Amygdala (tissue), 56 donors: ENCODE data around the gene CDKN2B-AS1.
"Not testable (repeated sequence)": the region's sequence is repeated elsewhere in the genome, so short reads cannot be mapped to it uniquely, and the experiment has no call there.

Experiments
- DNase-seq, 56 donors: peaks; one replicate each; lab custom pipeline; 2025; lab: John Stamatoyannopoulos, UW

CDKN2B-AS1 gene

GRCh38 chr9:22040760-22041159 is 46.2 kb downstream of the CDKN2B-AS1 start:
- DNase-seq = no peak

- DNase-seq = no peak
Observed at GRCh38 chr9:22041344-22041743, 46.8 kb downstream of the CDKN2B-AS1 start.

DNA sequence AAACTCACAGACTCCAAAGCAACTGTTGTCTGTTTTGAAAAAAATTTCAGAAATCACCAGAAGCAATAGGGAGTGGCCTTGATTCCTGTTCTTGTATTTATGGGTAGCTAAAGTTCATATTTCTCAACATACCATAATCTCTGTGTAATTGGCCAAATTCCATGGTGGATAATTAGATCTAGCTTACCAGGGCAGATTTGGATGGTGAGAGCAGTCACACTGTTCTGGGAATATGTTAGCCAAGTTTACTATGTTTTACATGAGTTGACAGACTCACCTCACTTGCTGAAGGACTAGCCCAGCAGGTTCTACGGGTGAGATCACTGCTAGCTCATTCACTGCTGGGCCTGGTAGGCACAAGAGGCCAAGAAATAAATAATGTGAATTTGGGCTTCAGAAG is 47.2 kb downstream of the CDKN2B-AS1 start:
- DNase-seq = no peak

DNA sequence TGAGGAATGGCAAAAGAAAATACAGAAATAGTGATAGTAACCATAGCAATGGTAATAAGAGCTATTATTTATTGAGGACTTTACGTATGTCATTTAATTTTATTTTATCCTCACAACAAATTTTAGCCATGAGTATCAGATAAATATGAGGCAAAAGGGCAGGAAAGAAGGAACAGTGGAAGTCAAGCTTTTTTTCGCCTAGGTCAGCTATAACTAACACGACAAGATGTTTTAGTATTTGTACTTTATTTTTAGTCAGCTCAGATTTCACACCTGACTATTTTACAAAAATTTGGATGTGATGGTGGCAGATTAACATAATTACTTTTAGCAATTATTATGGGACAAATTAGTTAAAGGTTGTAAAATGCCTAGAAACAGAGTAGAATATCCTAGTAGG is 49.3 kb downstream of the CDKN2B-AS1 start:
- DNase-seq = no peak

GRCh38 chr9:22044583-22044982 is 50.0 kb downstream of the CDKN2B-AS1 start:
- no peak for DNase-seq

DNA sequence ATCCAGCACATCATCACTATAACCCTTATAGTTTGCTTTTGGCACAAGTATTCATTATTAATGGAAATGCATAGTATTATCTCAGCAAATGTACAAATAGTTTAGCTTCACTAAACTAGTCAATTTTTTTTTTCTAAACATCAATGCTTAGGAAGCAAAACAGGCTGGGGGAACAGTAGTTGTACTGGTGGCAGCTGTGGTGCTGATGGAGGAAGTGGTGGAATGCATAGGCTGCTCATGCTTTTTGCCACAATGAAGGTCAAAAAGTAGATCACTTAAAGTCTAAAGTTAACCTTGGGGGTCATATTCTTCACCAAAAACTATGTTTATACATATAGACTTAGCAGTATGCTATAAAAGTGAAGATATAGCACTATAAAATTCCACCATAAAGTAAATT is 50.8 kb downstream of the CDKN2B-AS1 start:
- no peak for DNase-seq

DNA sequence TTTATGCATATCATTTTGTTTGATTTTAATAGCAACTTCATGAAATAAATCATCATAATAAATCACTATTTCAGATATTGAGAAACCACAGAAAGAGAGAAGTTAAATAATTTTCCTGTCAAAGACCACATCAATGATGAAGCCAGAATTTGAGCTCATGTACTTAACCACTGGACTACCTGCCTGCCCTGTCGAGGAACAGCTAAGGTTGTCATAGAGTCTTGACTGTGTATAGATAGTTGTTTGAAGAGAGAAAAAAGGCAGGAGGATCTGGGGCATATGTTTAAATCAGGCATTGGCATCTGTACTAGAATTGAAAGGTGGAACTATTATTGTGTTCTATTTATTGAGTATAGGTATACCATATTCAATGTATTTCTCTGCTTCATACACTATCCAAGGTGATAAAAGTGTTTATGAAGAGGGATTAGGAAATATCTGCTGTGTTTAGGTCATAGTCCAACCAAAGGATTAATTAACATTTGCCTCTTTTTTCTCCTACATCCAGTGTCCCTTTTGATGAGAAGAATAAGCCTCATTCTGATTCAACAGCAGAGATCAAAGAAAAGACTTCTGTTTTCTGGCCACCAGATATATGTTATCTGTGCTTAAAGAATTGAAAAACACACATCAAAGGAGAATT is 51.8 kb downstream of the CDKN2B-AS1 start:
- no peak for DNase-seq

GRCh38 chr9:22047596-22047995 is 53.0 kb downstream of the CDKN2B-AS1 start:
- DNase-seq = no peak

DNA sequence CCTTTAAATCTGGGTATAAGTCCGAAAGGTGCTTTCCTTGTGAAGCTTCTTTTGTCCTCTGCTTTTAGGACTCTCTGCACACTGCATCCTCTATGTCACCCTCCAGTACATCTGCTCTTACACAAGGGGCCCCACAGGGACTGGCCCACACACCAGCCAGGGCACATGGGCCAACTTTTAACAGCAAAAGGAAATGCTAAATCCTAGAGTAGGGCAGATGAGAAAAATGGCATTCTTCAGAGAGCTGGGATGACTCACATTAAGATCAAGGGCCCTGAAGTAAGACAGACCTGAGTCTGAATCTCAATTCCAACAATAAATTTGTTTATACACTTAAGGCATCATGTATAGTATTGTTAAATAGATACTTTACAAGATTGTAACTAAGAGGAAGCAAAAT is 54.8 kb downstream of the CDKN2B-AS1 start:
- DNase-seq = no peak

DNA sequence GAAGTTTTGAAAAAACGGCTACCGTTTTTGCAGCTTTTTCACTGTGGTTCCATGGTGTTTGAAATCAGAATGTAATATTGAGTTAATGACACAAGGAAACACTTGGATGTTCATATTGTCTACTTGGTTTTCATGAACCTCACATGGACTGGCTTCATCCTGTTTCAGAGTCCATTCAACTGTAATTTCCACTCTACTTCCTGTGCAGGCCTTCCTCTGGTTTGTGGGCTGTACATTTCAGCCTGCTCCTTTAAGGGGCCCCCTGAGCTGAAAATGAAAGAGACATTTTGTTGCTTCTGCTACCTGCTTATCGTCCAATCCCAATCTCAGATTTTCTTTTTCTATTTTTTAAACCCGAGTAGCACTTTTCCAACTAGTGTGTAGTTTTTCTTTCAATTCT is 56.3 kb downstream of the CDKN2B-AS1 start:
- DNase-seq = no peak

- DNase-seq = peak in 15 of 56 donors; percentile 1 to 71 (median 23)
Observed at GRCh38 chr9:22052376-22052945, 57.9 kb downstream of the CDKN2B-AS1 start.

- no peak for DNase-seq
Observed at GRCh38 chr9:22053178-22053577, 58.6 kb downstream of the CDKN2B-AS1 start.

DNA sequence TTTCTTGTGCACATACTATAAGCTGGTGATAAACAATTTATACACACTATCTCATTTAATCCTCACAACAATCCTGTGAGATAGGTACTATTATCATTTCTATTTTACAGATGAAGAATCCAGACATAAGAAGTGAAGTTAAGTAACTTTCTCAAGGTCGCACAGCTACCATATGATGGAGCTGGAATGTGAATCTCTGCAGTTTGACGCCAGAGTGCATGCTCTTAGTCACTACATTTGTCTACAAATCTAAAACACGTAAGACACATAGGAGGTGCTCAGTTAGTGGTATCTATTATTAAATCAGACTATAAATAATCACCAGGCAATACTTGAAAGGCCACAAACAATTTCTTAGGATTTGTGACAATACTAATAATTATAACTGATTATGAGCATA is 59.5 kb downstream of the CDKN2B-AS1 start:
- no peak for DNase-seq

DNA sequence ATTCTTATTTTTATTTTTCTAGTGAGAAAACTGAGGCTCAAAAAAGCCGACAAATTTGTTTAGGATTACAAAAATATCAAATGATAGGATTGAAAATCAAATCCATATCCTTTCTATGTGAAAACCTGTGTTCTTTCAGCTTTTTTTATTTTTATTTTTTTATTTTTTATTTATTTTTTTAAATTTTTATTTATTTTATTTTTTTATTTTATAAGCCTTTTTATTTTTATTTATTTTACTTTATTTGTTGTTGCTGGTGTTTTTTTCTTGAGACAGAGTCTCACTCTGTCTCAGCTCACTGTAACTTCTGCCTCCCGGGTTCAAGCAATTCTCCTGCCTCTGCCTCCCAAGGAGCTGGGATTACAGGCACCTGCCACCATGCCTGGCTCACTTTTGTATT is 59.9 kb downstream of the CDKN2B-AS1 start:
- DNase-seq = no peak

DNA sequence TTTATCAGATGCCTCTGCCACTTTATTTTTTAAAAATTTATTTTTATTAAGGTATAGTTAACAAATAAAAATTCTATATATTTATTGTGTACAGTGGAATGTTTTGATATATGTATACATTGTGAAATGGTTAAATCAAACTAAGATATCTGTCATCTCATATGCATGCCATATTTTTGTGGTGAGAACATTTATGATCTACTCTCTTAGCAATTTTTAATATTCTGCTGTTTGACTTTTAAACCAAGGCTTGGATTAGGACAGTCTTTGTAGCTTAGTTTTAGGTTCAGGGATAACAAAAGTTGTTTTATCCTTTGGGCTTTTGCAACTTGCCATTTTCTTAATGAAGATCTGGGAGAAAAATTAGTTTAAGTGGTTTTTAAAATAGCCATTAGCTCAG is 60.5 kb downstream of the CDKN2B-AS1 start:
- DNase-seq = no peak

DNA sequence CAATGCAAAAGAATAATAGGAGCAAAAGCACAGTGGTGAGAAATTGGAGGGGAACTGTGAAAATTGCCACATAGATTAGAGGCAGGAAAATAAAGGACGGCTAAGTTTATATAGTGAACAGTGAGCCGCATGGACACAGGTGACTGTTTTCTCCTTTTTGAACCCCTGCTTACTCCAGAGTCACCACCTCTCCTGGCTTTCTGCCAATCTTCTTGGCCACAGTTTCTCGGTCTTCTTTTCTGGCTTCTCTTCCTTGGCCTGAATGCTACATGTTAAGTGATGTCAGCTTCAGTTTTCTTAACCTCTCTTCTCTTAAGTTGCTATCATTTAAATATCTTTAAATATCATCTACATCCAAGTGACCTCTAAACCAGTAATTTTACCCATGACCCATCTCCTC is 61.8 kb downstream of the CDKN2B-AS1 start:
- DNase-seq = no peak

DNA sequence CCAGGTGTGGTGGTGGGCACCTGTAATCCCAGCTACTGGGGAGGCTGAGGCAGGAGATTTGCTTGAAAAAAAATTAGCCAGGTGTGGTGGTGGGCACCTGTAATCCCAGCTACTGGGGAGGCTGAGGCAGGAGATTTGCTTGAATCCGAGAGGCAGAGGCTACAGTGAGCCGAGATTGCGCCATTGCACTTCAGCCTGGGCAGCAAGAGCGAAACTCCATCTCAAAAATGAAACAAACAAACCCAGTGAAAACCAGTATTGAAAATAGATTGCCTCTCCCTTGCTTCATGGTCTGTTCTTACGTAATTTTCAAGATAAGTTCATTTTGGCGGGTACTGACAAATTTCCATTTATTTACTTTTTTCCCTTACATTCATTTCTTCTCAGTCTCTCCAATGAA is 63.4 kb downstream of the CDKN2B-AS1 start:
- DNase-seq = not testable (repeated sequence)

GRCh38 chr9:22060831-22061383 is 66.3 kb downstream of the CDKN2B-AS1 start:
- no peak for DNase-seq

DNA sequence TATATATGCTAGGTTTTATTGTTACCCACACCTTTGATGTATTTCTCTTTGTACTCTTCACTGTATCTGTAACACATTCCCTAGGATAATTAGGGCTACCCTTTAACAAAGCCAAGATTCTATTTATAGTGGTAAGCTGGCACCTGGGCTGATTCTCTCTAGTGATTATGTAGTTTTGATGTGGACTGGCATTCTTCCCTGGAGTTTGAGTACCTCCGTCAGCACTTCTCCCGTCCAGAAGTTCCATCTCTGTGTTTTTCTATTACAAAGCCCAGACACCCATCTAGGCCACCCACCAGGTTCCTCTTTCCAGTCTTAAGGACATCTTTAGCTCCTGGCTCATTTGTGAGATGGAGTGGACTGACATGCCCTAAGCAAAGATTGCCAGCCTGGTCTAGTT is 70.4 kb downstream of the CDKN2B-AS1 start:
- DNase-seq = no peak

GRCh38 chr9:22065431-22066200 is 71.0 kb downstream of the CDKN2B-AS1 start:
- DNase-seq = no peak

- no peak for DNase-seq
Observed at GRCh38 chr9:22067196-22067595, 72.6 kb downstream of the CDKN2B-AS1 start.

DNA sequence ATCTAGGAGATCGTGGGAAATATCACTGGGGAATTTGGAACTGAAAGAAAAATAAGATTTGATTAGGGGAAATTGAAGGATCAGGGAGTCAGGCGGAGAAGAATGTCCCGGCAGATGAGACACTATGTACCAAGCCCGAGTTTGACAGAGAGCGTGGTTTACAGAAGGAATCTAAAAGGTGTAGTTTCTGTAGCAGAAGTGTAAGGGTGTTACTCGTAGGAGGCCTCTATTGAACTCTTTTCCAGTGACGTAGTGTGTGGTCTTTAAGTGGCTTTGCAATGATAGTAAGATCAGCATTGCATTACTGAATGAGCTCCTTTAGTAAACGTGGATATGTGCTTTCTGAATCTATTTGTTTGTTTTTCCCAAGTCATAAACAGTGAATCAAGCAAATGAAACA is 73.8 kb downstream of the CDKN2B-AS1 start:
- no peak for DNase-seq
